SJSA1 (cell line): ENCODE measurements around the gene SECTM1. TPM values are rescaled to one million over a fixed set of nuclear protein-coding genes. Genes with fewer than 3 reads are reported as not detected.

Experiments used
- DNase-seq, 2 experiments: peaks; one replicate each; pipeline ENCODE4 v3.0.0-alpha.2; 2015 to 2020; ENCODE audit warnings: low spot score in 2 of 2, low read depth in 1 of 2
- H3K27ac ChIP-seq: fragments of 250-450 bp; sonication (Bioruptor Pico); 2 replicates; pipeline ENCODE4 v1.5.1; 2020; ENCODE audit warnings: mild to moderate bottlenecking, moderate library complexity
- H3K27me3 ChIP-seq: fragments of 250-450 bp; sonication (Bioruptor Pico); replicated peaks from 2 replicates; pipeline ENCODE4 v1.5.1; 2020; ENCODE audit warnings: mild to moderate bottlenecking, moderate library complexity
- H3K36me3 ChIP-seq: fragments of 250-450 bp; sonication (Bioruptor Pico); 2 replicates; pipeline ENCODE4 v1.5.1; 2020; ENCODE audit warnings: mild to moderate bottlenecking
- H3K4me1 ChIP-seq: fragments of 250-450 bp; sonication (Bioruptor Pico); replicated peaks from 2 replicates; pipeline ENCODE4 v1.6.1; 2021; ENCODE audit warnings: mild to moderate bottlenecking
- H3K4me3 ChIP-seq: fragments of 250-450 bp; sonication (Bioruptor Pico); 2 replicates; pipeline ENCODE4 v1.5.1; 2020; ENCODE audit warnings: mild to moderate bottlenecking
- H3K9me3 ChIP-seq: fragments of 250-450 bp; sonication (Bioruptor Pico); replicated peaks from 2 replicates; pipeline ENCODE4 v1.5.1; 2020; ENCODE audit warnings: mild to moderate bottlenecking
- total RNA-seq: library from RNA; depleted of rRNA; stranded (reverse); fragments of >200 nt; shearing (Covaris generic); gene quantifications from 2 replicates; pipeline ENCODE4 v1.2.3, GENCODE V29; 2014

The SECTM1 gene
- total RNA-seq, 1 experiment from 2014 or later = 6.3 TPM

DNA sequence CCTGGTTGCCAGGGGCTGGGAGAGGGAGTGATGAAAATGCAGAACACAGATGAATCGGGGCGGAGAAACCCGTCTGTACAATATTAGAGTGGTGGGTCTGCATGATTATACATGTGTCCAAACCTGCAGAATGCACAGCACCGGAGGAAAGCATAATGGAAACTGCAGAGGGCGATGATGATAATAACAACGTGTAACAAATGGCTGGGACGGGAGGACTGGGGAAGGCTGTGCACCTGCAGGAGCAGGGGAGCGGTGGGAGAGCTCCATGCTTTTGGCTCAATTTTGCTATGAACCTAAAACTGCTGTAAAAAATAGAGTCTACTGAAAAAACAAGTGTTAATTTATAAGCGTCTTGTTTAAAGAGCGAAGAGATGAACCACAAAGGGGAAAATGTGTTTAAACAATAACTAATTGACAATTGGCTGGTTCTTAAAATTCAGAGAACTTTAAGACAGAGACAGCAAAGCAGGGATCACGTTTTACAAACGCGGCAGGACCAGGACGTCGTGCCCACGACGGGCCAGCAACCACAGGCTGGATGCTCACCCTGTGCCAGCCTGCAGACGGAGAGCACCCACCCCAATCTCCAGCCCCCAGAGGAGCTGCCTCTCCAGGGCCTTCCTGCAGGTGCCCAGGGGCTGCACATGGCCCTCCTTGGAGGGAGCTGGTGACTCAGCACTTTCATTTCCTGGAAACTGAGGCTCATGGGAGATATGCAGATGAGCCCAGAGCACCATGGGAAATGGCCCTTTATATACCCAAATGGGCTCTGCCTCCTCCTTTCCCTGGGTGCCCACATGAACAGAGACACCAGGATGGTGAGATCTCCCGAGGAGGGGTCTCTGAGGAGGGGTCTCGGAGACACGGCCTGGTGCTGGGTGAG lies 25.1 kb upstream of the SECTM1 start, which contains the start of gene TEX19:
Gene TEX19, plus strand, starts transcription at position 783 of the 886 bp plus-strand sequence. CDS start 2,904 bp downstream, outside the sequence.
- DNase-seq = no peak
- Histone ChIP-seq H3K4me3 (no peak within 1 kb of the TSS), H3K4me1 (peaks cover 4% of the 10 kb centered on the region), H3K36me3 (no peaks in the 10 kb centered on the region), H3K9me3 (no peaks in the 10 kb centered on the region), H3K27me3 (no peaks in the 10 kb centered on the region), H3K27ac (no peak within 1 kb of the TSS)

DNA sequence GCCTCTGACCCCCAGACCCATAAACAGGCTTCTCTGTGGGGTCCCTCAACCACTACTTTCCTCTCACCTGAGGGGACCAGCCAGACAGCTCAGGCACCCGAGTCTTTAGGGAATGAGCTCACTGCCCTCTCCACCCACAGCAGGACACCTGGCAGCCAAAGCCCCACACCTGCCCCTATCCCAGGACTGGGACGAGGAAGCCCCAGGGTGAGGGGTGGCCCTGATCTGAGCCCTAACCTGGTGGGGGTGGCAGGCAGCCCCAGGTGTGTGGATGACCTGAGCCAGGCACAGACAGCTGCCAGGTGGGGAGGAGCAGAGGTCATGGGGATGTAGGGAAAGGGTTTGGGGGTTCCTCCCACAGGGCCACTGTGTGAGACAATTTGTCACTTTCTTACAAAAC lies 23.8 kb upstream of the SECTM1 start:
- H3K9me3 ChIP-seq = no peaks in the 10 kb centered on the region; the same call in 1 of the 2 replicates
- H3K4me3 ChIP-seq = no peak overlapping the region
- H3K36me3 ChIP-seq = no peaks in the 10 kb centered on the region
- peaks cover 4% of the 10 kb centered on the region for H3K4me1 ChIP-seq
- H3K27ac ChIP-seq = no peak overlapping the region
- H3K27me3 ChIP-seq = no peaks in the 10 kb centered on the region
- DNase-seq = no peak

DNA sequence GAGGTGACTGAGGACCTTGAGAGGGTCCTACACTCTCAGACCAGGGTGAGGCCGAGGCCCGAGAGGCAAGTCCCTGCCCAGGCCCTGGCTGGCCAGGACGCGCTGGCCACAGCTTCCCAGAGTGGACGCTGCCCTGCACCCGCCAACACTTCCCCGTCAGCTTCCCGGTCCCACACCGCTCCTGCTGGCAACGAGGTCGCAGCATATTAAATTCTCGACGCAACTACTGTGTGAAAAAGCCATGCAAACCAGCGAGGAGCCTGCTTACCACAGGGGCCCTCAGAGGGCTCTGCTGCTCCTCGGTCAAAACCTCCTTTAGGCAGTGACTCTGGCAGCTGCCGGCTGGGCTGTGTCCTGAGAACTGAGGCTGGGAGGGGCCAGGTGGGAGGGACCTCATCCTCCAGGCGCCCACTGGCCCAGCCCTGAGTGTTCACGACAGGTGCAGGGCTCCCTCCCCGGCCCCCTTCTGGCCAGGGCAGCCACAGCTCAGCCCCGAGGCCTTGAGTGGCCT lies 23.3 kb upstream of the SECTM1 start:
- H3K4me3 ChIP-seq = no peak overlapping the region
- H3K27ac ChIP-seq = no peak overlapping the region
- peak in 1 of 2 experiments; percentile 44 for DNase-seq

DNA sequence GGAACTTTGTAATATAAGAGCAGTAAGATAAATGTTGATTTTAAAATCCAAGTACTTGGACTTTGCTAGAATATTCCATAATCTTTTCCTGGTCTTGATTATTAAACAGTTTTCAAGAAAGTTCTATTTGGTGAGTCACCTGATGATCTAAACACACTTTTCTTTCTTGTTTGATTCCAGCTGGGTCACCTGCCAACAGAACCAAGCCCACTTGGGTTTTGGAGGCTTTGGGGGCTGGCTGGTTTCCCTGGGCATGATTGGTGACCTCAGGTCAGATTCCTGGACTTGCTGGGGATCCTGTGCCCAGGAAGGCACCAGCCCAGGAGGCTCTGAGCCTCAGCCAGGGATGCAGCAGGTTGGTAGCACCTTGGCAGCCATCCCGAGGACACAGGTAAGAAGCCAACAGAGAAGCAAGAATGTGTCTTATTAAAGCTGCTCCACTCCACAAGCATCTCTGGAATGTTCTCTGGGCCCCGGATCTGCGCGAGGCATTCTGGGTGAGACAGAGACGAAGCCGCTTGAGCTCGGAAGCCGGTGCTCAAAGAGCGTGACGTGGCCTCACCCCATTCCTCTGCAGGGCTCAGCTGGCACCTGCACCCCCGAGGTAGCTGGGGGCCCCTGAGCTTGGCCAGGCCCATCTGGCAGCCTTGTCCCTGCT lies 22.3 kb upstream of the SECTM1 start:
- Histone ChIP-seq H3K36me3 (no peaks in the 10 kb centered on the region), H3K9me3 (no peaks in the 10 kb centered on the region; the same call in 1 of the 2 replicates), H3K27ac (no peak overlapping the region), H3K27me3 (no peaks in the 10 kb centered on the region), H3K4me1 (peaks cover 4% of the 10 kb centered on the region), H3K4me3 (no peak overlapping the region)
- DNase-seq = no peak

More for the DNA sequence above, 23.3 kb upstream of the SECTM1 start:
- Histone ChIP-seq H3K9me3 (no peaks in the 10 kb centered on the region; the same call in 1 of the 2 replicates), H3K27me3 (no peaks in the 10 kb centered on the region), H3K4me1 (peaks cover 4% of the 10 kb centered on the region), H3K36me3 (no peaks in the 10 kb centered on the region)

DNA sequence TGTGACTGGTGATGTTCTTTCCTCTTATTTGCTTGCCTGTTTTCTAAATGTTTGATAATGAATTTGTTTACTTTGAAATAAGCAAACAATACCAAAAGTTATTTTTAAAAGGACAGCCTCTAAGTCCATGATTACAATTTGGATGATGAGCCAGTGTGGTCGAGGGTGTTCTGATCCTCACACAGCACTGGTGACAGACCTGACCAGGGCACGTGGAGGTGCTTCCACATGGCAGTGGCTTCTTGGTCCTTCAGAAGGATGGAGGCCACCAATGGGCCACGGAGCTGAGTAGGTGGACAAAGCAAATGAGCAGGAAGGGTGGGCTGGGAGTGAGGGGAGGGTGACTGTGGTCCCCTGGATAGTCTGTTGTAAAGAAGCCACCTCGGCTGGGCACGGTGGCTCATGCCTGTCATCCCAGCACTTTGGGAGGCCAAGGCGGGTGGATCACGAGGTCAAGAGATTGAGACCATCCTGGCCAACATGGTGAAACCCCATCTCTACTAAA lies 21.3 kb upstream of the SECTM1 start:
- H3K36me3 ChIP-seq = no peaks in the 10 kb centered on the region
- no peaks in the 10 kb centered on the region; the same call in 1 of the 2 replicates for H3K9me3 ChIP-seq
- peaks cover 4% of the 10 kb centered on the region for H3K4me1 ChIP-seq
- H3K4me3 ChIP-seq = no peak overlapping the region
- H3K27me3 ChIP-seq = no peaks in the 10 kb centered on the region
- DNase-seq = no peak
- no peak overlapping the region for H3K27ac ChIP-seq

DNA sequence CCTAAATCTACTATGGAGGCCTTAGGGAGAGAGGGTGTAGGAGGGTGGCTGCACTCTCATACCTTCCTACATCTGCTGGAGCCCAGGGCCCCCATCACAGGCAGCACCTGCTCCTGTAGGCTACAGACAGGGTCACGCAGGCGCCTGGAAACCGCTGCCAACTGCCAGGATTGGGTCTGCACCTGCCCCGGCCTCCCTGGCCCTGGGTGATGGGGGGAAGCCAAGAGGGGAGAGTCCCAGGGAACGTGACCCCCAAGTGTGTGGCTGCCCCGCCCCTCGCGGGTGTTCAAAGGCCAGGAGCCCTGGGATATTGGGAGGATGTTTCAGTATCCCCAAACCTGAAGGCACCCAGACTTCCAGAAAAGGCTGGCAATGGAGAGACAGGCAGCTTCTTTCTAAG lies 19.9 kb upstream of the SECTM1 start:
- H3K27me3 ChIP-seq = no peaks in the 10 kb centered on the region
- no peaks in the 10 kb centered on the region for H3K36me3 ChIP-seq
- H3K9me3 ChIP-seq = no peaks in the 10 kb centered on the region; the same call in 1 of the 2 replicates
- H3K4me1 ChIP-seq = no peaks in the 10 kb centered on the region; the same call in 1 of the 2 replicates
- H3K27ac ChIP-seq = no peak overlapping the region
- H3K4me3 ChIP-seq = no peak overlapping the region
- DNase-seq = no peak

DNA sequence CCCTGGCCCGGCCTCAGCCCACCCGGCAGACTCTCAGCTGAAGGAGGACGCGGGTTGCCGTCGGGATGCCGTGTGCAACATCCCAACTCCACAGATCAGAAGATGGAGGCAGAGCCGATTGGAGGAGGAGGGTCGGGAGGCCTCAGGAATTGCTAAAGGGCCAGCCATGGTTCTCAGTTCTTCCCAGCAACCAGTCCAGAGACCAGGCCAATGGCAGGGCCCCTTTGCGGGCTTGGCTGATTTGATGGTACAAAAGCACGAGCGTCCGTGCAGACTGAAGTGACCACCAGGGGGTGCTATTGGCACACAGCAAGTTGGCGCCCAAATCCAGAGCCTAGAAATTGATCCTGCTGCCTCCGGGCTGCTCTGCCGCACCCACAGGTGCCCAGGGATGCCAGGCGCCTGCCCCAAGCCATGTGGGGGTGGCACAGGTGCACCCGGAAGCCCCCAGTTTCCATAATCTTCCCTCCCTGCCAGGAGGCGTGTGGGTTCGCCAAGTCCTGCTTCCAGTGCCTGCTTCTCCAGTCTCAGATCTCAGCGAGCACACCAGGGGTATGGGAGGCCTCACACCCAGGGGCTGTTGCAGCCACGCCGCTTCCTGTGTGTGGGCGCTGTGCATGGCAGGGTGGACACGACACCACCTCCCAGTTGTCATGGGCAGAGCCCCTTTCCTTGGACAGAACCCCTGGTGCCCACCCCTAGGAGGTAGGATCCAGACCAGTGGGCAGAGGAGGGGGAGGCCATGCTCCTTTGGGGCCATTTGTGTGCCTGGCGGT lies 18.3 kb upstream of the SECTM1 start:
- Histone ChIP-seq H3K4me3 (no peak overlapping the region), H3K36me3 (no peaks in the 10 kb centered on the region), H3K27me3 (no peaks in the 10 kb centered on the region), H3K9me3 (no peaks in the 10 kb centered on the region; the same call in 1 of the 2 replicates), H3K4me1 (no peaks in the 10 kb centered on the region; the same call in 1 of the 2 replicates), H3K27ac (no peak overlapping the region)
- peak; percentile 79 to 93 for DNase-seq

DNA sequence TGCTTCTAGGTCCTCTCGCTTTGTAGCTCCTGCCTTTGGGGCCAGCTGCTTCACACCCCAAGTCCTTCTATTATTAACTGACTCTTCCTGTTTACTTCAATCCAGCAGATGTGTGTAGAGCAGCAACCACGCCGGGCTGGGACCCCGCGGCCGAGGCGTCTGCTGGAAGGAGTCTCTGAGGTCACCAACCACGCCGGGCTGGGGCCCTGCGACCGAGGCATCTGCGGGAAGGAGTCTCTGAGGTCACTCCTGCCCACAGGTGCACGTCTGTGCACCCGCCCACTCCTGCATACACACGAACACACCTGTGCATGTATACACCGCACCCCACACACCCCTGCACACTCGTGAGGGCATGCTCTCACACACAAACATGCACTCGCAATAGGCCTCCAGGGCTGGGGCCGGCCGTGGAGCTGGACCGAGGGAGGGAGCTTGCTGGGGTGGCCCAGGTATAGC lies 17.7 kb upstream of the SECTM1 start:
- no peaks in the 10 kb centered on the region; the same call in 1 of the 2 replicates for H3K4me1 ChIP-seq
- no peaks in the 10 kb centered on the region for H3K27me3 ChIP-seq
- no peaks in the 10 kb centered on the region for H3K36me3 ChIP-seq
- no peak for DNase-seq
- no peaks in the 10 kb centered on the region; the same call in 1 of the 2 replicates for H3K9me3 ChIP-seq
- no peak overlapping the region for H3K4me3 ChIP-seq
- H3K27ac ChIP-seq = no peak overlapping the region

DNA sequence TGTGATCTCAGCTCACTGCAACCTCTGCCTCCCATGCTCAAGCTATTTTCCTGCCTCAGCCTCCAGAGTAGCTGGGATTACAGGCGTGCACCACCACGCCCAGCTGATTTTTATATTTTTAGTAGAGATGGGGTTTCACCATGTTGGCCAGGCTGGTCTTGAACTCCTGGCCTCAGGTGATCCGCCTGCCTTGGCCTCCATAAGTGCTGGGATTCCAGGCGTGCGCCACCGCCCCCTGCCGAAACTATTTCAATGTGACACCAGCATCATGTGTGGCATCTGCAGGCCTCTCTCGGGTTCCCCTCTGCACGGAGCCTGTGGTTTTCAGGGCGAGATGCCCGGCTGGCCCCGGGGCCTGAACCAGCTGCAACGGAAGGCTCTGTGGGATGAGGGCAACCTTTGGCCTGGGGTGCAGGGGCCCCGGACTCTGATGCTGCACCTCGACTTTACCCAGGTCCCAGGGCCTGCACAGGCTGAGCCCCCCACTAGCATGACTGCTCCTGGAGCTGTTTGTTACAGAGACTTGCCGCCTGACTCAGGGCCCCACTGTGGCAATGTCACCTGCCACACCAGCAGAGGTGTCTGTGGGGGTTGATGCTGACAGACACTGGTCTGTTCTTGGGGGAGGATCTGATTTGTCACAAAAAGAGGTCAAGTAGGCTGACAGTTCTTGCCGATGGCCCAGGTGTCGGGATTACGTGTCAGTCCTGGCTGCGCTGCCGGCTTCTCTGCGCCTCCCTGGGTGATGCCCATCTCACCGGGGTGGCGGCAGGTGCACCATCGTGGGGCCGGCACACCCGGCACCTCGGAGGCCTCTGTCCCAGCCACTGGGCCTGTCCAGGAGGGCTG lies 16.8 kb upstream of the SECTM1 start:
- DNase-seq = no peak
- Histone ChIP-seq H3K27me3 (no peaks in the 10 kb centered on the region), H3K36me3 (no peaks in the 10 kb centered on the region)

DNA sequence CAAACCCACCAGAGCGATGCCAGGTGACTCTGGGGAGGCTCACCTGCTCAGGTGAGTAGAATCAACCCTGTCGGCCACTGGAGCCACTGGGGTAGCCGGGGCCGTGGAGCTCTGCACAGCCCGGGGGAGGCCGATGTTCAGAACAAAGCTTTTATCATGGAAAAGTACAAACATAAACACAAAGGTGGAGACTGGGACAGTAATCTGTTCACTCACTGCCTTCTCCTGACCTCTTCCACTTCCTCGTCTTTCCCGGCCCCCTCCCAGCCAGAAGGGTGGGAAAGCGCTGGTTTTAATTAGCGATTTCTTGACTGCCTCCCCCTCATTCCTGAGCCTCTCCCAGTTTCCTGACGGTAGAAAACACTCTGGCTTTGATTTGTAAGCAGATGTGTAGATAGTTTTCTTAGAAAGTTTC lies 15.7 kb upstream of the SECTM1 start:
- Histone ChIP-seq H3K27me3 (no peaks in the 10 kb centered on the region), H3K36me3 (no peaks in the 10 kb centered on the region), H3K27ac (no peak overlapping the region), H3K9me3 (no peaks in the 10 kb centered on the region; the same call in 1 of the 2 replicates), H3K4me1 (peaks cover 13% of the 10 kb centered on the region), H3K4me3 (no peak overlapping the region)
- no peak for DNase-seq

More for the DNA sequence above, 16.8 kb upstream of the SECTM1 start:
- Histone ChIP-seq H3K4me3 (no peak overlapping the region), H3K4me1 (peaks cover 2% of the 10 kb centered on the region), H3K27ac (no peak overlapping the region), H3K9me3 (no peaks in the 10 kb centered on the region; the same call in 1 of the 2 replicates)

DNA sequence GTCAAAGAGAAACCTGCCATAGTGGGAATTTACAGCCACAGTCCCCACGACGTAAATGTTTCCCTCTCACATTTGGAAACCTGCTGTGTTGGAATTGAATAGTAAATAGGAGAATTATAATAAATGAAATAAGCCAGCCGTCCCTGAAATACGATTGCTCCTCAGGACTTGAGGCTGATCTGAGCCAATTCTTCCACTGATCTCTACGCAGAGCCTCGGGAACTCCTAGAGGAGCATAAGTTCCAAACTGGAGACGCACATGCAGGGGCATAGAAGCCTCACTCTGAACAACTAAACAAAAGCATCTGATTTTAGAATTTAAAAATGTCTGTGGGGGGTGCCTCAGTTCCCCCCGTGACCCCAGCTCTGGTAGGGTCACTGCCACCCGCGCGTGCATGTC lies 15.3 kb upstream of the SECTM1 start:
- H3K4me1 ChIP-seq = peaks cover 15% of the 10 kb centered on the region
- H3K27ac ChIP-seq = no peak overlapping the region
- no peak overlapping the region for H3K4me3 ChIP-seq
- no peaks in the 10 kb centered on the region for H3K27me3 ChIP-seq
- H3K36me3 ChIP-seq = no peaks in the 10 kb centered on the region
- DNase-seq = no peak
- no peaks in the 10 kb centered on the region; the same call in 1 of the 2 replicates for H3K9me3 ChIP-seq

DNA sequence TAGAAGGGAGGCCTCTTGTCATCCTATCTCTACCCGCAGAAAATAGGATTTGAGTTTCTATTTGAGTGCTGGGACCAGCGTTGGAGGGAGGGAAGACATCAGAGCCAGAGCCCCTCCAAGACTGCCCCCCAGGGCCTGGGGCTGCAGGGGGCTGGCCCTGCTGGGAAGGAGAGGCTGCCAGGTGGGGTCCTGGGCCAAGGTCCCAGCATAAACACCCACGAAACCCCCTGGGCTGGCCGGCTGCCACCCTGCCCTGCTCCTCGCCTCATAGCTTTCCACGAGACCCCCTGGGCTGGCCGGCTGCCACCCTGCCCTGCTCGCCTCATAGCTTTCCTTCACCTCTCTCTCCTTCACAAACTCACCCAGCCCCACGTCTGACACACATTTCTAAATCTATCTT lies 14.9 kb upstream of the SECTM1 start:
- Histone ChIP-seq H3K27ac (no peak overlapping the region), H3K4me3 (no peak overlapping the region), H3K4me1 (peaks cover 15% of the 10 kb centered on the region), H3K36me3 (no peaks in the 10 kb centered on the region), H3K9me3 (no peaks in the 10 kb centered on the region; the same call in 1 of the 2 replicates), H3K27me3 (no peaks in the 10 kb centered on the region)
- no peak for DNase-seq
